Prostate gland (tissue), 2 donors: ENCODE measurements around the gene CLCN2.

Source experiments
- POLR2A ChIP-seq: fragments of 450-650 bp; IDR thresholded peaks from one replicate; pipeline ENCODE4 v1.6.1; 2016; ENCODE audit warnings: antibody characterized with exemption, mild to moderate bottlenecking
- TF ChIP-seq, protein P1 (sequence below), 4 experiments: fragments of 200-600 bp in 2 of 4; fragments of 450-650 bp in 2 of 4; sonication (generic) in 2 of 4; IDR thresholded peaks; 1 replicate in 3 of 4; 2 replicates in 1 of 4; pipeline ENCODE4 v1.5.1; 2016 to 2019; ENCODE audit warnings: antibody characterized with exemption in 4 of 4, mild to moderate bottlenecking in 2 of 4, moderate library complexity in 2 of 4

- TF ChIP-seq, protein P1, sequence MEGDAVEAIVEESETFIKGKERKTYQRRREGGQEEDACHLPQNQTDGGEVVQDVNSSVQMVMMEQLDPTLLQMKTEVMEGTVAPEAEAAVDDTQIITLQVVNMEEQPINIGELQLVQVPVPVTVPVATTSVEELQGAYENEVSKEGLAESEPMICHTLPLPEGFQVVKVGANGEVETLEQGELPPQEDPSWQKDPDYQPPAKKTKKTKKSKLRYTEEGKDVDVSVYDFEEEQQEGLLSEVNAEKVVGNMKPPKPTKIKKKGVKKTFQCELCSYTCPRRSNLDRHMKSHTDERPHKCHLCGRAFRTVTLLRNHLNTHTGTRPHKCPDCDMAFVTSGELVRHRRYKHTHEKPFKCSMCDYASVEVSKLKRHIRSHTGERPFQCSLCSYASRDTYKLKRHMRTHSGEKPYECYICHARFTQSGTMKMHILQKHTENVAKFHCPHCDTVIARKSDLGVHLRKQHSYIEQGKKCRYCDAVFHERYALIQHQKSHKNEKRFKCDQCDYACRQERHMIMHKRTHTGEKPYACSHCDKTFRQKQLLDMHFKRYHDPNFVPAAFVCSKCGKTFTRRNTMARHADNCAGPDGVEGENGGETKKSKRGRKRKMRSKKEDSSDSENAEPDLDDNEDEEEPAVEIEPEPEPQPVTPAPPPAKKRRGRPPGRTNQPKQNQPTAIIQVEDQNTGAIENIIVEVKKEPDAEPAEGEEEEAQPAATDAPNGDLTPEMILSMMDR (IDR thresholded peaks at IDR 0.05), result no peak
- TF ChIP-seq POLR2A, result no peak
Observed at GRCh38 chr3:184387174-184387714, 25.8 kb upstream of the CLCN2 start.
